K562 (cell line): ENCODE results near the gene MAGI1. TPM values are rescaled to one million over a fixed set of nuclear protein-coding genes. Genes with fewer than 3 reads are reported as not detected.

Experiments used
- ATAC-seq: fragments of 200-7000 bp; cut with Tn5 transposase; 3 replicates; pipeline ENCODE4 v1.9.1; 2020; ENCODE audit warnings: moderate library complexity
- BruUV-seq: library from RNA; stranded (reverse); fragments of 400-500 nt; replicated peaks from 2 replicates; lab custom pipeline; 2021; lab: Mats Ljungman, UMichigan
- CTCF ChIA-PET: fragments of 300-600 bp; formaldehyde crosslinking; extraction: SDS; loops from one replicate; lab custom pipeline; 2021; ENCODE audit warnings: low intra/inter-chr PET ratio; lab: Yijun Ruan, JAX
- POLR2A ChIA-PET: fragments of 300-600, 350-650 bp; sonication (Branson Sonifier 250); formaldehyde crosslinking; extraction: SDS; loops from one replicate; lab custom pipeline; 2021; ENCODE audit warnings: antibody characterized with exemption, inconsistent platforms; lab: Yijun Ruan, JAX
- DNase-seq, 4 experiments: peaks; one replicate each; pipeline versions ENCODE4 v3.0.0 to v3.0.0-alpha.2; 2011 to 2018; ENCODE audit warnings: low spot score in 3 of 4, mixed read lengths in 3 of 4; ENCODE audit errors: extremely low read depth in 1 of 4
- FAIRE-seq: peaks from 2 replicates; lab custom pipeline; 2011; peaks lifted over from hg19 to GRCh38; lab: Jason Lieb, UNC
- H2AFZ ChIP-seq: 2 replicates; pipeline ENCODE4 v1.6.0; 2011; ENCODE audit warnings: low read depth, low read length, control low read depth, inconsistent platforms
- H3K27ac ChIP-seq: fragments of 200-600 bp; 3 replicates; pipeline ENCODE4 v1.8.0; 2011; ENCODE audit warnings: low read depth, mild to moderate bottlenecking, control low read depth, inconsistent platforms, low read length, moderate library complexity, mixed read lengths; ENCODE audit errors: extremely low read depth
- H3K27me3 ChIP-seq, 2 experiments: fragments of 300-600 bp in 1 of 2; 2 replicates in 1 of 2; 3 replicates in 1 of 2; pipeline versions ENCODE4 v1.6.0 to v1.8.0; 2011; ENCODE audit warnings: inconsistent platforms in 2 of 2, low read length in 2 of 2, mild to moderate bottlenecking in 1 of 2, mixed read lengths in 1 of 2, moderate library complexity in 1 of 2; ENCODE audit not compliant: control insufficient read depth in 2 of 2, insufficient read depth in 2 of 2
- H3K36me3 ChIP-seq: fragments of 300-600 bp; 3 replicates; pipeline ENCODE4 v1.8.0; 2011; ENCODE audit warnings: mild to moderate bottlenecking, low read length, inconsistent platforms; ENCODE audit not compliant: control insufficient read depth, insufficient read depth
- H3K4me1 ChIP-seq, 2 experiments: fragments of 200-600 bp in 1 of 2; replicated peaks in 1 of 2; 2 replicates in 1 of 2; 3 replicates in 1 of 2; pipeline versions ENCODE4 v1.5.1 to v1.8.0; 2011; ENCODE audit warnings: inconsistent platforms in 2 of 2, low read length in 2 of 2, mild to moderate bottlenecking in 1 of 2, mixed read lengths in 1 of 2, moderate library complexity in 1 of 2; ENCODE audit not compliant: control insufficient read depth in 2 of 2, insufficient read depth in 2 of 2
- H3K4me2 ChIP-seq: 2 replicates; pipeline ENCODE4 v1.6.1; 2011; ENCODE audit warnings: low read length, control low read depth, inconsistent platforms, mixed read lengths; ENCODE audit not compliant: insufficient read depth
- H3K4me3 ChIP-seq: fragments of 200-600 bp; sonication (generic), shearing (Covaris generic); 2 replicates; pipeline ENCODE4 v1.5.1; 2016; ENCODE audit warnings: control low read depth, inconsistent platforms
- H3K79me2 ChIP-seq: fragments of 200-600 bp; 3 replicates; pipeline ENCODE4 v1.8.0; 2011; ENCODE audit warnings: low read length, inconsistent platforms; ENCODE audit not compliant: control insufficient read depth, insufficient read depth
- H3K9ac ChIP-seq, 2 experiments: 2 replicates each; pipeline versions ENCODE4 v1.6.0 to v1.6.1; 2011; ENCODE audit warnings: low read depth in 2 of 2, low read length in 2 of 2, control low read depth in 1 of 2, inconsistent platforms in 1 of 2, mild to moderate bottlenecking in 1 of 2, mixed read lengths in 1 of 2; ENCODE audit not compliant: insufficient read depth in 1 of 2
- H3K9me1 ChIP-seq: one replicate; pipeline ENCODE4 v1.6.0; 2011; ENCODE audit warnings: inconsistent platforms, mild to moderate bottlenecking, low read length, moderate library complexity; ENCODE audit not compliant: control insufficient read depth, insufficient read depth
- H3K9me3 ChIP-seq: replicated peaks from 2 replicates; pipeline ENCODE4 v1.5.1; 2011; ENCODE audit warnings: low read depth, low read length, inconsistent platforms; ENCODE audit not compliant: control insufficient read depth, insufficient read depth
- H4K20me1 ChIP-seq: replicated peaks from 2 replicates; pipeline ENCODE4 v1.6.1; 2011; ENCODE audit warnings: low read length, inconsistent platforms, mixed read lengths; ENCODE audit not compliant: control insufficient read depth, insufficient read depth
- DMBX1 ChIP-seq: fragments of 250-450 bp; sonication (Bioruptor Pico); IDR thresholded peaks from 2 replicates; pipeline ENCODE4 v1.8.0; 2022; ENCODE audit warnings: inconsistent platforms, mild to moderate bottlenecking, moderate library complexity, borderline replicate concordance
- FOXK1 ChIP-seq: sonication (generic); formaldehyde crosslinking; IDR thresholded peaks from 2 replicates; pipeline ENCODE4 v1.8.0; 2022; ENCODE audit warnings: missing genetic modification reagents, mild to moderate bottlenecking, borderline replicate concordance
- FOXP1 ChIP-seq: sonication (generic); formaldehyde crosslinking; IDR thresholded peaks from 2 replicates; pipeline ENCODE4 v1.8.0; 2022; ENCODE audit warnings: mild to moderate bottlenecking, missing genetic modification reagents
- GATAD2A ChIP-seq: fragments of 450-650 bp; IDR thresholded peaks from 2 replicates; pipeline ENCODE4 v1.6.1; 2017
- ILK ChIP-seq: fragments of 450-650 bp; IDR thresholded peaks from 2 replicates; pipeline ENCODE4 v1.6.1; 2016; ENCODE audit warnings: missing genetic modification characterization, low read depth, mild to moderate bottlenecking, missing compliant biosample characterization, moderate library complexity, borderline replicate concordance
- NR2F6 ChIP-seq: fragments of 450-650 bp; formaldehyde crosslinking; IDR thresholded peaks from 2 replicates; pipeline ENCODE4 v1.4.0; 2020; ENCODE audit warnings: mild to moderate bottlenecking
- PCBP2 ChIP-seq: fragments of 200-400 bp; formaldehyde crosslinking; IDR thresholded peaks from 2 replicates; pipeline ENCODE4 v1.6.1; 2018; ENCODE audit warnings: low read length, low read depth, mild to moderate bottlenecking, moderate library complexity; ENCODE audit not compliant: poor library complexity, severe bottlenecking
- PKNOX1 ChIP-seq: fragments of 450-650 bp; IDR thresholded peaks from 2 replicates; pipeline ENCODE4 v1.6.1; 2016
- POLR3A ChIP-seq: IDR thresholded peaks from 2 replicates; pipeline ENCODE4 v1.6.1; 2011; ENCODE audit warnings: borderline replicate concordance, mild to moderate bottlenecking, moderate library complexity; ENCODE audit not compliant: insufficient read length, insufficient read depth; ENCODE audit errors: extremely low read depth
- RB1 ChIP-seq: fragments of 450-650 bp; IDR thresholded peaks from 2 replicates; pipeline ENCODE4 v1.6.1; 2017; ENCODE audit warnings: low read depth, mild to moderate bottlenecking
- RFX1 ChIP-seq: fragments of 450-650 bp; IDR thresholded peaks from 2 replicates; pipeline ENCODE4 v1.6.1; 2016; ENCODE audit warnings: mild to moderate bottlenecking, moderate library complexity
- SPI1 ChIP-seq: IDR thresholded peaks from 2 replicates; pipeline ENCODE4 v1.6.1; 2011; ENCODE audit warnings: low read depth, low read length, control low read depth, borderline replicate concordance
- SRF ChIP-seq, 2 experiments: fragments of 250-450, 450-650 bp in 1 of 2; sonication (Bioruptor Pico) in 1 of 2; sonication (generic) in 1 of 2; formaldehyde crosslinking; IDR thresholded peaks; 2 replicates each; pipeline versions ENCODE4 v1.5.0 to v1.5.1; 2020 to 2022; ENCODE audit warnings: mild to moderate bottlenecking in 1 of 2, missing genetic modification reagents in 1 of 2
- USF2 ChIP-seq: sonication (generic); formaldehyde crosslinking; IDR thresholded peaks from 2 replicates; pipeline ENCODE4 v1.5.0; 2020; ENCODE audit warnings: missing genetic modification reagents
- ZC3H11A ChIP-seq: IDR thresholded peaks from 2 replicates; pipeline ENCODE4 v1.6.1; 2012; ENCODE audit warnings: low read depth, low read length, improper control_type of control experiment
- WGBS: fragments of 100-300 bp; shearing (Covaris generic); methylation state at CpG from one replicate; pipeline ENCODE4 v1.1.6; 2016; ENCODE audit warnings: low coverage, mixed read lengths; ENCODE audit not compliant: insufficient coverage; ENCODE audit errors: missing lambda C conversion rate; 5-methylcytosine and 5-hydroxymethylcytosine counted together
- in situ Hi-C: fragments of 300-500 bp; cut with MboI; formaldehyde crosslinking; loops from 4 replicates; pipeline ENCODE4 v1.15.0; 2018; ENCODE audit warnings: inconsistent platforms, mixed read lengths
- intact Hi-C: fragments of 100-400 bp; cut with micrococcal nuclease; formaldehyde crosslinking; loops from 2 replicates; pipeline ENCODE4 v1.14.2; 2022
- polyA plus RNA-seq, 8 experiments: library from polyadenylated mRNA; depleted of rRNA in 4 of 8; stranded (reverse) in 5 of 8; unstranded in 3 of 8; fragments of >200 nt; fragmentation: Nextera tagmentation in 2 of 8; fragmentation: Illumina TruSeq in 1 of 8; extraction: Ambion mirVana in 2 of 8; extraction: Trizol in 1 of 8; gene quantifications; 2 replicates each; pipeline versions ENCODE4 v1.2.1 to v1.2.3, GENCODE V29; 2011 to 2014; ENCODE audit warnings: inconsistent platforms in 1 of 8, missing spikeins in 1 of 8
- total RNA-seq, 7 experiments: library from RNA; depleted of rRNA in 6 of 7; stranded (reverse); fragments of >200 nt in 6 of 7; fragmentation: Illumina TruSeq in 2 of 7; extraction: Trizol in 2 of 7; gene quantifications; 2 replicates each; pipeline versions ENCODE4 v1.2.1 to v1.2.3, GENCODE V29; 2011 to 2021; ENCODE audit warnings: low replicate concordance in 1 of 7
- TF ChIP-seq, protein P1 (sequence below), 2 experiments: fragments of 450-650 bp; IDR thresholded peaks; 2 replicates each; pipeline ENCODE4 v1.6.1; 2018; ENCODE audit warnings: mild to moderate bottlenecking in 2 of 2, low read depth in 1 of 2; ENCODE audit not compliant: partially characterized antibody in 2 of 2

Gene MAGI1
- total and polyA plus RNA-seq, 9 of the 15 experiments (the other 6 are each of a cell fraction or from before 2014, with no cell fraction given): 7.8 to 59.4 (median 43.2) TPM

DNA sequence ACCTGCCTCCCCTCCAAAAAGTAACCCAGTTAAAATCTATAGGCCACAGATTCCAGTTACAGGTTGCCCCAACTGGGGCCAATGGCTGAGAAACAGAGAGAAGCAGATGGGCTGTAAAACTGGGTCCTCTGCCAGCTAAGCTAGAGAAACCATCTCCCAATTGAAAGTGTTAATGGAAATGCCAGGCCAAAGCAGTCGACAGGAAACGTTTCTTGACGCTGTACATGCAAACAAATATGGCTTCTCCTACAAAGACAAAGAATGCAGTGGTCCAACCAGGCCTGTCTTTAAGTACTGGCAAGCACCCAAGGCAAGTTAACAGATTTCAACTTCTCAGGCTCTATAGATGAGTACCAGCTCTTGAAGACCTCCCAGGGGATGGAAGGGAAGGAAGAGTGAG, 71.3 kb downstream of the MAGI1 start (continued):
- TF ChIP-seq SRF (CRISPR knock-in tag; IDR thresholded peaks at IDR 0.05) (no peak), GATAD2A (no peak), RFX1 (no peak)
- TF ChIP-seq, protein P1, sequence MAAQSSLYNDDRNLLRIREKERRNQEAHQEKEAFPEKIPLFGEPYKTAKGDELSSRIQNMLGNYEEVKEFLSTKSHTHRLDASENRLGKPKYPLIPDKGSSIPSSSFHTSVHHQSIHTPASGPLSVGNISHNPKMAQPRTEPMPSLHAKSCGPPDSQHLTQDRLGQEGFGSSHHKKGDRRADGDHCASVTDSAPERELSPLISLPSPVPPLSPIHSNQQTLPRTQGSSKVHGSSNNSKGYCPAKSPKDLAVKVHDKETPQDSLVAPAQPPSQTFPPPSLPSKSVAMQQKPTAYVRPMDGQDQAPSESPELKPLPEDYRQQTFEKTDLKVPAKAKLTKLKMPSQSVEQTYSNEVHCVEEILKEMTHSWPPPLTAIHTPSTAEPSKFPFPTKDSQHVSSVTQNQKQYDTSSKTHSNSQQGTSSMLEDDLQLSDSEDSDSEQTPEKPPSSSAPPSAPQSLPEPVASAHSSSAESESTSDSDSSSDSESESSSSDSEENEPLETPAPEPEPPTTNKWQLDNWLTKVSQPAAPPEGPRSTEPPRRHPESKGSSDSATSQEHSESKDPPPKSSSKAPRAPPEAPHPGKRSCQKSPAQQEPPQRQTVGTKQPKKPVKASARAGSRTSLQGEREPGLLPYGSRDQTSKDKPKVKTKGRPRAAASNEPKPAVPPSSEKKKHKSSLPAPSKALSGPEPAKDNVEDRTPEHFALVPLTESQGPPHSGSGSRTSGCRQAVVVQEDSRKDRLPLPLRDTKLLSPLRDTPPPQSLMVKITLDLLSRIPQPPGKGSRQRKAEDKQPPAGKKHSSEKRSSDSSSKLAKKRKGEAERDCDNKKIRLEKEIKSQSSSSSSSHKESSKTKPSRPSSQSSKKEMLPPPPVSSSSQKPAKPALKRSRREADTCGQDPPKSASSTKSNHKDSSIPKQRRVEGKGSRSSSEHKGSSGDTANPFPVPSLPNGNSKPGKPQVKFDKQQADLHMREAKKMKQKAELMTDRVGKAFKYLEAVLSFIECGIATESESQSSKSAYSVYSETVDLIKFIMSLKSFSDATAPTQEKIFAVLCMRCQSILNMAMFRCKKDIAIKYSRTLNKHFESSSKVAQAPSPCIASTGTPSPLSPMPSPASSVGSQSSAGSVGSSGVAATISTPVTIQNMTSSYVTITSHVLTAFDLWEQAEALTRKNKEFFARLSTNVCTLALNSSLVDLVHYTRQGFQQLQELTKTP (IDR thresholded peaks at IDR 0.05; ENCODE audit: low read depth in 1 of 2, partially characterized antibody in 2 of 2): no peak
- TF ChIP-seq, all 486 proteins: peak for 0

DNA sequence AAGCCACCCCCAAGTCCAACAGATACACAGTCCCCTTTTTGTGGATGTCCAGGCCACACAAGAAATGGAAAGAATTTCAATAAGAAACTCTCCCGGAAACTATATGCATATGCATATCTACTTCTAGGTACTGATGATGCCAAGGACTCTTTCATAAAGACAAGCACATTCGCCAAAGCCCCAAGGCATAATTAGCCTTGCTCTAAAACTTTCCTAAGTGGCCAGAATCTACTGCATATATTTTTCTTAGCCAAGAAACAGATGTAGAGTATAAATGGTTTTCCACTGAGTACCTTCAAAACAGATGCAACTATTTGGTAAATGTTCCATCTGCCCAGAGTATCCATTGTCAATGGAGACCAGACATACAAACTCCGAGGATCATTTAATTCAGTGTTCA, 73.9 kb downstream of the MAGI1 start:
- H3K4me1 ChIP-seq: no peaks in the 10 kb centered on the region
- 0% methylated on average over 3 of the region's 3 CpGs for WGBS
- H3K4me2 ChIP-seq: no peak overlapping the region
- BruUV-seq: no TSS peak
- ChIA-PET CTCF (interaction anchor here (0.7 kb wide), 1 partner anchor 1490 kb away, joined by 3 read pairs; no protein-coding TSS in a partner anchor), POLR2A (interaction anchor here (0.6 kb wide), 1 partner anchor 8 kb away, joined by 3 read pairs; no protein-coding TSS in a partner anchor)
- no peaks in the 10 kb centered on the region for H3K36me3 ChIP-seq
- no peaks in the 10 kb centered on the region for H4K20me1 ChIP-seq
- DNase-seq: no peak
- no peaks in the 10 kb centered on the region for H3K79me2 ChIP-seq
- no peaks in the 10 kb centered on the region for H3K9me3 ChIP-seq
- FAIRE-seq: no peak
- in situ Hi-C loops (no loop called here), intact Hi-C loops (no loop called here)
- no peak overlapping the region for H2AFZ ChIP-seq
- H3K9ac ChIP-seq: no peak overlapping the region
- no peak for ATAC-seq
- H3K9me1 ChIP-seq: no peaks in the 10 kb centered on the region
- H3K27me3 ChIP-seq: no peaks in the 10 kb centered on the region
- no peak overlapping the region for H3K27ac ChIP-seq
- H3K4me3 ChIP-seq: no peak overlapping the region
- TF ChIP-seq FOXP1 (CRISPR knock-in tag) (no peak), ZC3H11A (no peak), ILK (tag) (no peak), RB1 (no peak), POLR3A (no peak), NR2F6 (CRISPR knock-in tag) (no peak), USF2 (CRISPR knock-in tag) (no peak), DMBX1 (no peak), PCBP2 (no peak), FOXK1 (CRISPR knock-in tag) (no peak), SPI1 (no peak), PKNOX1 (no peak)
